Endothelial cell of umbilical vein (primary cell): ENCODE data around the gene SRRM4. TPM values are rescaled to one million over a fixed set of nuclear protein-coding genes. Genes with fewer than 3 reads are reported as not detected.

ENCODE experiments used
- BruUV-seq: library from RNA; stranded (reverse); fragments of 400-500 nt; replicated peaks from 2 replicates; lab custom pipeline; 2021; lab: Mats Ljungman, UMichigan
- CTCF ChIA-PET: fragments of 300-600, 350-600 bp; sonication (Branson Sonifier 250); formaldehyde crosslinking; loops from one replicate; lab custom pipeline; 2021; ENCODE audit warnings: antibody characterized with exemption, inconsistent platforms; lab: Charles Lee
- POLR2A ChIA-PET: fragments of 300-600, 350-600 bp; sonication (Branson Sonifier 250); formaldehyde crosslinking; loops from one replicate; lab custom pipeline; 2021; ENCODE audit warnings: antibody characterized with exemption, inconsistent platforms; lab: Charles Lee
- DNase-seq: peaks from one replicate; pipeline ENCODE4 v3.0.0-alpha.2; 2011; ENCODE audit warnings: low read depth, low spot score
- FAIRE-seq: peaks from 2 replicates; lab custom pipeline; 2011; peaks lifted over from hg19 to GRCh38; lab: Jason Lieb, UNC
- H2AFZ ChIP-seq: 2 replicates; pipeline ENCODE4 v1.6.0; 2012; ENCODE audit warnings: low read depth, low read length, control low read depth, inconsistent platforms
- H3K27ac ChIP-seq: 2 replicates; pipeline ENCODE4 v1.5.1; 2011; ENCODE audit warnings: low read depth, mild to moderate bottlenecking, control low read depth, low read length, moderate library complexity; ENCODE audit not compliant: insufficient read depth
- H3K27me3 ChIP-seq, 2 experiments: 2 replicates each; pipeline versions ENCODE4 v1.6.0 to v1.6.1; 2011; ENCODE audit warnings: low read length in 2 of 2, mixed read lengths in 1 of 2; ENCODE audit not compliant: control insufficient read depth in 2 of 2, insufficient read depth in 2 of 2
- H3K36me3 ChIP-seq, 2 experiments: 2 replicates in 1 of 2; 3 replicates in 1 of 2; pipeline ENCODE4 v1.5.1; 2011; ENCODE audit warnings: low read length in 2 of 2, mild to moderate bottlenecking in 1 of 2, moderate library complexity in 1 of 2; ENCODE audit not compliant: control insufficient read depth in 2 of 2, insufficient read depth in 2 of 2; ENCODE audit errors: extremely low read depth in 1 of 2
- H3K4me1 ChIP-seq: 3 replicates; pipeline ENCODE4 v1.5.1; 2011; ENCODE audit warnings: mild to moderate bottlenecking, low read length; ENCODE audit not compliant: control insufficient read depth, insufficient read depth; ENCODE audit errors: extremely low read depth
- H3K4me2 ChIP-seq: 2 replicates; pipeline ENCODE4 v1.6.1; 2011; ENCODE audit warnings: low read length, control low read depth, mixed read lengths; ENCODE audit not compliant: insufficient read depth
- H3K4me3 ChIP-seq, 3 experiments: fragments of 200-600 bp in 1 of 3; sonication (generic), shearing (Covaris generic) in 1 of 3; replicated peaks in 1 of 3; 2 replicates each; pipeline ENCODE4 v1.5.1; 2011 to 2016; ENCODE audit warnings: control low read depth in 3 of 3, low read length in 3 of 3, mild to moderate bottlenecking in 2 of 3, inconsistent platforms in 1 of 3, low read depth in 1 of 3, moderate library complexity in 1 of 3; ENCODE audit not compliant: insufficient read depth in 1 of 3
- H3K79me2 ChIP-seq: 2 replicates; pipeline ENCODE4 v1.6.0; 2012; ENCODE audit warnings: low read length, inconsistent platforms; ENCODE audit not compliant: control insufficient read depth, insufficient read depth
- H3K9ac ChIP-seq: replicated peaks from 2 replicates; pipeline ENCODE3; 2011; ENCODE audit warnings: low read length, control low read depth; ENCODE audit not compliant: insufficient read depth; ENCODE audit errors: extremely low read depth
- H3K9me1 ChIP-seq: replicated peaks from 3 replicates; pipeline ENCODE4 v1.6.0; 2011; ENCODE audit warnings: mild to moderate bottlenecking, low read length; ENCODE audit not compliant: control insufficient read depth, insufficient read depth; ENCODE audit errors: extremely low read depth
- H3K9me3 ChIP-seq: replicated peaks from 2 replicates; pipeline ENCODE4 v1.5.1; 2012; ENCODE audit warnings: low read length, inconsistent platforms; ENCODE audit not compliant: control insufficient read depth, insufficient read depth
- H4K20me1 ChIP-seq: replicated peaks from 2 replicates; pipeline ENCODE3; 2011; ENCODE audit warnings: mild to moderate bottlenecking, low read length; ENCODE audit not compliant: control insufficient read depth, insufficient read depth; ENCODE audit errors: extremely low read depth
- EZH2 ChIP-seq: IDR thresholded peaks from 2 replicates; pipeline ENCODE4 v1.6.1; 2012; ENCODE audit warnings: borderline replicate concordance, low read depth, mild to moderate bottlenecking, moderate library complexity, low read length, inconsistent platforms; ENCODE audit not compliant: severe bottlenecking
- FOS ChIP-seq: IDR thresholded peaks from 2 replicates; pipeline ENCODE4 v1.6.1; 2011; ENCODE audit warnings: mild to moderate bottlenecking, low read length, moderate library complexity, borderline replicate concordance; ENCODE audit not compliant: insufficient read depth
- GATA2 ChIP-seq: IDR thresholded peaks from 2 replicates; pipeline ENCODE4 v1.7.0; 2011; ENCODE audit warnings: low read depth, mild to moderate bottlenecking, moderate library complexity, mixed read lengths, low read length; ENCODE audit not compliant: insufficient read length, insufficient read depth
- JUN ChIP-seq: IDR thresholded peaks from 2 replicates; pipeline ENCODE4 v1.6.1; 2011; ENCODE audit warnings: borderline replicate concordance, low read depth; ENCODE audit not compliant: insufficient read length, insufficient read depth
- MYC ChIP-seq: IDR thresholded peaks from one replicate; pipeline ENCODE4 v1.6.1; 2011; ENCODE audit warnings: mild to moderate bottlenecking, low read depth, low read length
- POLR2A ChIP-seq: IDR thresholded peaks from 2 replicates; pipeline ENCODE4 v1.6.1; 2012; ENCODE audit warnings: low read depth, mild to moderate bottlenecking, control low read depth, low read length
- POLR2AphosphoS5 ChIP-seq: IDR thresholded peaks from 2 replicates; pipeline ENCODE4 v1.6.1; 2012; ENCODE audit warnings: low read depth, mild to moderate bottlenecking, control low read depth, low read length, moderate library complexity; ENCODE audit not compliant: insufficient read depth
- dilution Hi-C: fragments of 300-500 bp; cut with MboI; formaldehyde crosslinking; loops from one replicate; pipeline ENCODE4 v1.15.0; 2019; ENCODE audit warnings: low sequenced_read_pairs; ENCODE audit not compliant: extremely low pct_ligation_motif_present
- intact Hi-C: fragments of 100-400 bp; cut with micrococcal nuclease; formaldehyde crosslinking; loops from one replicate; pipeline ENCODE4 v1.10.0; 2022
- polyA plus RNA-seq, 4 experiments: library from polyadenylated mRNA; depleted of rRNA in 3 of 4; stranded (reverse) in 3 of 4; unstranded in 1 of 4; fragments of >200 nt; gene quantifications; 2 replicates each; pipeline versions ENCODE4 v1.2.1 to v1.2.3, GENCODE V29; 2011 to 2012; ENCODE audit warnings: missing spikeins in 1 of 4
- total RNA-seq: library from RNA; stranded (reverse); gene quantifications from 2 replicates; pipeline ENCODE4 v1.2.3, GENCODE V29; 2021
- TF ChIP-seq, protein P1 (sequence below), 2 donors: IDR thresholded peaks; 1 replicate in 1 of 2; 2 replicates in 1 of 2; pipeline ENCODE4 v1.5.1; 2011; ENCODE audit warnings: low read length in 2 of 2, mild to moderate bottlenecking in 2 of 2, moderate library complexity in 2 of 2, control low read depth in 1 of 2, inconsistent platforms in 1 of 2, low read depth in 1 of 2; ENCODE audit not compliant: insufficient read depth in 1 of 2; ENCODE audit errors: extremely low read depth in 1 of 2
- TF ChIP-seq, protein P2 (sequence below): IDR thresholded peaks from 2 replicates; pipeline ENCODE4 v1.6.1; 2011; ENCODE audit not compliant: insufficient read depth, insufficient read length

Gene SRRM4
- total and polyA plus RNA-seq, 2 donors (not counting 3 experiments of a cell fraction or from before 2014, with no cell fraction given), result not detected

DNA sequence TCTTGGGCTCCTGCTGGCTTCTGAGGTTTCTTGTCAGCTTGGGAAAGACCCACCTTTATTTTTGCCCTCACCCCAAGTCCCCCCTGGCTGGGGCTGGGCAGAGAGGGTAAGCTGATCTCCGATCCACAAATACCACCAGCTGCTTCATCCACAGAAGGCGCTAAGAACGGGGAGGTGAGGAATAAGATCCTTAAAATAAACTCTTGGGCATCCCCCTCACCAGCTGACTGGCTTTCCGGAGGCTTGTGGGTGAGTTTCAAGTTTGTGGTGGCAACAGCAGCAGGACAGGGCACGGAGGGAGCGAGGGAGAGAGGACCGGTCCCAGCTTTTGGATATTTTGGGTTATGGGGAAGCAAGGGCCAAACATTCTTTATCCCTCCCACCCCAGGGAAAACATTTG, 176.6 kb downstream of the SRRM4 start:
- Histone ChIP-seq H3K4me2 (no peak overlapping the region), H3K36me3 (no peaks in the 10 kb centered on the region), H3K27me3 (no peaks in the 10 kb centered on the region), H3K4me3 (no peak overlapping the region), H3K27ac (no peak overlapping the region), H3K9me3 (no peaks in the 10 kb centered on the region), H3K4me1 (no peaks in the 10 kb centered on the region), H2AFZ (no peak overlapping the region), H4K20me1 (no peaks in the 10 kb centered on the region), H3K9me1 (no peaks in the 10 kb centered on the region), H3K9ac (no peak overlapping the region), H3K79me2 (no peaks in the 10 kb centered on the region)
- intact Hi-C loops (no loop called here), dilution Hi-C loops (no loop called here)
- ChIA-PET CTCF (no interaction called here), POLR2A (no interaction called here)
- BruUV-seq, result no TSS peak
- TF ChIP-seq JUN (no peak), EZH2 (no peak), GATA2 (no peak), POLR2AphosphoS5 (no peak), FOS (no peak), MYC (no peak), POLR2A (no peak)
- TF ChIP-seq, protein P1, sequence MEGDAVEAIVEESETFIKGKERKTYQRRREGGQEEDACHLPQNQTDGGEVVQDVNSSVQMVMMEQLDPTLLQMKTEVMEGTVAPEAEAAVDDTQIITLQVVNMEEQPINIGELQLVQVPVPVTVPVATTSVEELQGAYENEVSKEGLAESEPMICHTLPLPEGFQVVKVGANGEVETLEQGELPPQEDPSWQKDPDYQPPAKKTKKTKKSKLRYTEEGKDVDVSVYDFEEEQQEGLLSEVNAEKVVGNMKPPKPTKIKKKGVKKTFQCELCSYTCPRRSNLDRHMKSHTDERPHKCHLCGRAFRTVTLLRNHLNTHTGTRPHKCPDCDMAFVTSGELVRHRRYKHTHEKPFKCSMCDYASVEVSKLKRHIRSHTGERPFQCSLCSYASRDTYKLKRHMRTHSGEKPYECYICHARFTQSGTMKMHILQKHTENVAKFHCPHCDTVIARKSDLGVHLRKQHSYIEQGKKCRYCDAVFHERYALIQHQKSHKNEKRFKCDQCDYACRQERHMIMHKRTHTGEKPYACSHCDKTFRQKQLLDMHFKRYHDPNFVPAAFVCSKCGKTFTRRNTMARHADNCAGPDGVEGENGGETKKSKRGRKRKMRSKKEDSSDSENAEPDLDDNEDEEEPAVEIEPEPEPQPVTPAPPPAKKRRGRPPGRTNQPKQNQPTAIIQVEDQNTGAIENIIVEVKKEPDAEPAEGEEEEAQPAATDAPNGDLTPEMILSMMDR (IDR thresholded peaks at IDR 0.05; ENCODE audit: extremely low read depth in 1 of 2, insufficient read depth in 1 of 2, low read depth in 1 of 2, low read length in 2 of 2), result no peak
- TF ChIP-seq, protein P2, sequence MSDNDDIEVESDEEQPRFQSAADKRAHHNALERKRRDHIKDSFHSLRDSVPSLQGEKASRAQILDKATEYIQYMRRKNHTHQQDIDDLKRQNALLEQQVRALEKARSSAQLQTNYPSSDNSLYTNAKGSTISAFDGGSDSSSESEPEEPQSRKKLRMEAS, result no peak
- FAIRE-seq (no peak), DNase-seq (no peak)
